GM12873 (cell line): ENCODE results near the gene MAGOHB.

Source experiments
- CTCF ChIP-seq: IDR thresholded peaks from 2 replicates; pipeline ENCODE4 v1.5.1; 2012; ENCODE audit warnings: low read depth, mild to moderate bottlenecking, moderate library complexity, low read length, control low read depth; ENCODE audit not compliant: insufficient read depth; ENCODE audit errors: missing control alignments

MAGOHB gene

GRCh38 chr12:10636611-10637010 is 23.2 kb upstream of the MAGOHB start:
- TF ChIP-seq CTCF = no peak

GRCh38 chr12:10636124-10636523 is 22.7 kb upstream of the MAGOHB start:
- TF ChIP-seq CTCF = no peak

- no peak for TF ChIP-seq CTCF
These were observed 21.9 kb upstream of the MAGOHB start for GRCh38 chr12:10635306-10635705.

- no peak for TF ChIP-seq CTCF
These were observed 21.0 kb upstream of the MAGOHB start for GRCh38 chr12:10634427-10634826.

- TF ChIP-seq CTCF = no peak
These were observed 20.1 kb upstream of the MAGOHB start for GRCh38 chr12:10633541-10633940.

GRCh38 chr12:10632226-10632625 is 18.8 kb upstream of the MAGOHB start:
- no peak for TF ChIP-seq CTCF

- no peak for TF ChIP-seq CTCF
These were observed 11.2 kb upstream of the MAGOHB start for GRCh38 chr12:10624605-10625004.
